Testis (tissue), 2 donors: ENCODE results near the gene PLCL2.

Experiments
- CTCF ChIP-seq, 3 experiments: fragments of 450-650 bp in 2 of 3; fragments of 200-600 bp in 1 of 3; sonication (generic) in 1 of 3; IDR thresholded peaks; one replicate each; pipeline ENCODE4 v1.5.1; 2016 to 2019; ENCODE audit warnings: antibody characterized with exemption in 3 of 3, mild to moderate bottlenecking in 2 of 3, moderate library complexity in 1 of 3
- POLR2A ChIP-seq: fragments of 450-650 bp; IDR thresholded peaks from one replicate; pipeline ENCODE4 v1.6.1; 2017; ENCODE audit warnings: antibody characterized with exemption, mild to moderate bottlenecking, moderate library complexity

DNA sequence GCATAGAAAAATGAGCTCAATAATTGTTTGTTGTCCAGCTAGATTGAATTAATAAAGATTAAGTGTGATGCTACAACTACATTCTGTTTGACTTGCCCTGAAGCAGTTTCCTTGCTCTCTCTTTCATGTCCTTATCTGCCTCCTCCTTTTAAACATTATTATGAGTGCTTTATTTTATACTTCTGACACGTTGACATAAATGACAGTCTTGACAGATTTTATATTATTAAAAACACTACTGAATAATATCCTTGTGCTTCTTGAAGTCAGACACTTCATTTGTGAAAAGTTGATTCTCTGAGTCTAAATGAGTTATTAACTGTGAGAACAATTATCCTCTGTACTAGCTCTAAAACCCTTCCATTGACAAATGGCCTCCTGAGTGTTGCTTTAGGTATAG is 58.2 kb downstream of the PLCL2 start:
- TF ChIP-seq CTCF (IDR thresholded peaks at IDR 0.05) = no peak
- TF ChIP-seq POLR2A = no peak
